H9 (cell line): ENCODE results near the gene HLA-DRA. TPM values are rescaled to one million over a fixed set of nuclear protein-coding genes. Genes with fewer than 3 reads are reported as not detected.

ENCODE experiments used
- DNase-seq: peaks from one replicate; pipeline ENCODE4 v3.0.0-alpha.2; 2017
- H2AFZ ChIP-seq: one replicate; pipeline ENCODE4 v1.6.1; 2013; ENCODE audit warnings: mild to moderate bottlenecking, low read length, control low read depth, moderate library complexity
- H2AK5ac ChIP-seq: 2 replicates; pipeline ENCODE4 v1.6.1; 2013; ENCODE audit warnings: low read length, control low read depth, mixed read lengths; ENCODE audit not compliant: insufficient read length
- H2BK120ac ChIP-seq: one replicate; pipeline ENCODE4 v1.6.1; 2013; ENCODE audit warnings: low read depth, mild to moderate bottlenecking, low read length, control low read depth, inconsistent platforms; ENCODE audit not compliant: poor library complexity, severe bottlenecking
- H2BK12ac ChIP-seq: 2 replicates; pipeline ENCODE4 v1.6.1; 2013; ENCODE audit warnings: low read length, control low read depth, mixed read lengths, low read depth; ENCODE audit not compliant: insufficient read length
- H2BK15ac ChIP-seq: 2 replicates; pipeline ENCODE4 v1.6.1; 2013; ENCODE audit warnings: low read depth, low read length, control low read depth
- H2BK20ac ChIP-seq: one replicate; pipeline ENCODE4 v1.6.1; 2013; ENCODE audit warnings: low read depth, mild to moderate bottlenecking, low read length, control low read depth, inconsistent platforms; ENCODE audit not compliant: poor library complexity, severe bottlenecking
- H2BK5ac ChIP-seq: 2 replicates; pipeline ENCODE4 v1.6.1; 2013; ENCODE audit warnings: low read length, control low read depth, mixed read lengths; ENCODE audit not compliant: insufficient read length
- H3K14ac ChIP-seq: 2 replicates; pipeline ENCODE4 v1.6.1; 2013; ENCODE audit warnings: low read length, control low read depth; ENCODE audit not compliant: insufficient read depth
- H3K18ac ChIP-seq: 2 replicates; pipeline ENCODE4 v1.6.1; 2013; ENCODE audit warnings: low read depth, mild to moderate bottlenecking, mixed read lengths, low read length, control low read depth; ENCODE audit not compliant: insufficient read length
- H3K23ac ChIP-seq: 2 replicates; pipeline ENCODE4 v1.6.1; 2013; ENCODE audit warnings: low read length, control low read depth, mixed read lengths, low read depth; ENCODE audit not compliant: insufficient read length
- H3K23me2 ChIP-seq: 2 replicates; pipeline ENCODE4 v1.6.1; 2013; ENCODE audit warnings: low read depth, mild to moderate bottlenecking, mixed read lengths, low read length, control low read depth; ENCODE audit not compliant: insufficient read length, poor library complexity, severe bottlenecking
- H3K27ac ChIP-seq: 2 replicates; pipeline ENCODE4 v1.5.1; 2013; ENCODE audit warnings: low read length, control low read depth, mixed read lengths, low read depth; ENCODE audit not compliant: insufficient read length
- H3K27me3 ChIP-seq: 2 replicates; pipeline ENCODE4 v1.6.1; 2013; ENCODE audit warnings: low read length, control low read depth, inconsistent platforms; ENCODE audit not compliant: insufficient read depth
- H3K4ac ChIP-seq: 2 replicates; pipeline ENCODE4 v1.6.1; 2013; ENCODE audit warnings: low read depth, mild to moderate bottlenecking, control low read depth, inconsistent platforms, low read length, moderate library complexity
- H3K4me1 ChIP-seq: 2 replicates; pipeline ENCODE4 v1.6.1; 2013; ENCODE audit warnings: low read length, control low read depth, inconsistent platforms; ENCODE audit not compliant: insufficient read depth
- H3K4me2 ChIP-seq: 2 replicates; pipeline ENCODE4 v1.6.1; 2013; ENCODE audit warnings: low read length, control low read depth, mixed read lengths; ENCODE audit not compliant: insufficient read length, insufficient read depth
- H3K56ac ChIP-seq: 2 replicates; pipeline ENCODE4 v1.6.1; 2013; ENCODE audit warnings: low read depth, mild to moderate bottlenecking, mixed read lengths, low read length, control low read depth; ENCODE audit not compliant: insufficient read length
- H3K79me1 ChIP-seq: 2 replicates; pipeline ENCODE4 v1.6.1; 2013; ENCODE audit warnings: low read depth, mild to moderate bottlenecking, moderate library complexity, low read length, control low read depth, inconsistent platforms; ENCODE audit not compliant: insufficient read depth, poor library complexity, severe bottlenecking
- H3K79me2 ChIP-seq: 2 replicates; pipeline ENCODE4 v1.6.1; 2013; ENCODE audit warnings: low read length, control low read depth, inconsistent platforms; ENCODE audit not compliant: insufficient read depth
- H3K9ac ChIP-seq: 2 replicates; pipeline ENCODE4 v1.6.1; 2013; ENCODE audit warnings: low read length, control low read depth, mixed read lengths; ENCODE audit not compliant: insufficient read length; ENCODE audit errors: extremely low read depth
- H3K9me3 ChIP-seq: one replicate; pipeline ENCODE4 v1.6.1; 2013; ENCODE audit warnings: low read depth, low read length, inconsistent platforms; ENCODE audit not compliant: control insufficient read depth
- H3T11ph ChIP-seq: one replicate; pipeline ENCODE4 v1.6.1; 2013; ENCODE audit warnings: mild to moderate bottlenecking, low read length, control low read depth, inconsistent platforms
- H4K20me1 ChIP-seq: one replicate; pipeline ENCODE4 v1.6.1; 2013; ENCODE audit not compliant: control insufficient read depth, insufficient read length, insufficient read depth
- H4K5ac ChIP-seq: 2 replicates; pipeline ENCODE4 v1.6.1; 2013; ENCODE audit warnings: low read depth, mild to moderate bottlenecking, mixed read lengths, low read length, control low read depth; ENCODE audit not compliant: insufficient read length
- H4K8ac ChIP-seq: replicated peaks from 2 replicates; pipeline ENCODE4 v1.6.1; 2013; ENCODE audit warnings: low read length, control low read depth, mixed read lengths, low read depth; ENCODE audit not compliant: insufficient read length
- H4K91ac ChIP-seq: 2 replicates; pipeline ENCODE4 v1.6.1; 2013; ENCODE audit warnings: low read depth, mild to moderate bottlenecking, moderate library complexity, mixed read lengths, low read length, control low read depth; ENCODE audit not compliant: insufficient read length
- H3K27ac Mint-ChIP-seq, 3 experiments: 2 replicates in 2 of 3; 3 replicates in 1 of 3; pipeline ENCODE4 v1.8.0; 2020 to 2021; ENCODE audit warnings: mixed read lengths in 3 of 3, mild to moderate bottlenecking in 1 of 3, moderate library complexity in 1 of 3
- H3K27me3 Mint-ChIP-seq: 2 replicates; pipeline ENCODE4 v1.8.0; 2021; ENCODE audit warnings: low read depth, mild to moderate bottlenecking, moderate library complexity, mixed read lengths
- H3K36me3 Mint-ChIP-seq, 3 experiments: 2 replicates in 2 of 3; 3 replicates in 1 of 3; pipeline ENCODE4 v1.8.0; 2020 to 2021; ENCODE audit warnings: low read depth in 3 of 3, mixed read lengths in 3 of 3; ENCODE audit not compliant: insufficient read depth in 1 of 3
- H3K4me1 Mint-ChIP-seq, 2 experiments: 2 replicates each; pipeline ENCODE4 v1.8.0; 2020; ENCODE audit warnings: mixed read lengths in 2 of 2
- H3K4me3 Mint-ChIP-seq, 2 experiments: 2 replicates in 1 of 2; 3 replicates in 1 of 2; pipeline ENCODE4 v1.8.0; 2020 to 2021; ENCODE audit warnings: mild to moderate bottlenecking in 2 of 2, mixed read lengths in 2 of 2, moderate library complexity in 1 of 2
- H3K9me3 Mint-ChIP-seq, 2 experiments: 2 replicates in 1 of 2; 3 replicates in 1 of 2; pipeline ENCODE4 v1.8.0; 2020; ENCODE audit warnings: mild to moderate bottlenecking in 2 of 2, mixed read lengths in 2 of 2, moderate library complexity in 1 of 2
- CTCF ChIP-seq: fragments of 200-600 bp; sonication (generic); conservative IDR thresholded peaks from 3 replicates; pipeline ENCODE4 v1.8.0; 2021; ENCODE audit warnings: antibody characterized with exemption, mild to moderate bottlenecking
- WGBS: extraction: QIAGEN DNeasy Blood & Tissue Kit; methylation state at CpG from one replicate; pipeline ENCODE4 v1.1.7; 2013; ENCODE audit warnings: missing lambda C conversion rate, low lambda C conversion rate, mixed read lengths; ENCODE audit not compliant: insufficient read length; ENCODE audit errors: extremely low coverage; 5-methylcytosine and 5-hydroxymethylcytosine counted together
- total RNA-seq: library from RNA; stranded (reverse); gene quantifications from 2 replicates; pipeline ENCODE4 v1.2.1, GENCODE V29; 2021

Gene HLA-DRA
- total RNA-seq, 1 experiment from 2014 or later, result 3.1 TPM

GRCh38 chr6:32426338-32426737, 13.3 kb upstream of the HLA-DRA start:
- Mint-ChIP-seq H3K27ac (no peak overlapping the region), H3K9me3 (no peaks in the 10 kb centered on the region), H3K36me3 (no peaks in the 10 kb centered on the region), H3K4me3 (no peak overlapping the region), H3K4me1 (peaks cover 0 to 2% of the 10 kb centered on the region in 2 experiments; a peak in 1 of 4 replicates), H3K27me3 (no peaks in the 10 kb centered on the region; the same call in 1 of the 2 replicates)
- H3K27ac ChIP-seq, result no peak overlapping the region
- TF ChIP-seq CTCF, result no peak
- no peaks in the 10 kb centered on the region for H4K20me1 ChIP-seq
- H3T11ph ChIP-seq, result no peak overlapping the region
- H3K79me1 ChIP-seq, result no peaks in the 10 kb centered on the region
- no peak overlapping the region for H2BK20ac ChIP-seq
- no peak overlapping the region for H3K4ac ChIP-seq
- no peak overlapping the region for H2BK15ac ChIP-seq
- H3K4me1 ChIP-seq, result no peaks in the 10 kb centered on the region
- no peak for DNase-seq
- no peaks in the 10 kb centered on the region for H3K9me3 ChIP-seq
- no peak overlapping the region for H2BK5ac ChIP-seq
- no peaks in the 10 kb centered on the region for H3K27me3 ChIP-seq
- no peak overlapping the region for H2AK5ac ChIP-seq
- no peak overlapping the region for H4K91ac ChIP-seq
- H4K5ac ChIP-seq, result no peak overlapping the region
- no peak overlapping the region for H4K8ac ChIP-seq
- H3K9ac ChIP-seq, result no peak overlapping the region
- no peak overlapping the region for H2AFZ ChIP-seq
- no peak overlapping the region for H3K14ac ChIP-seq
- H3K23me2 ChIP-seq, result no peaks in the 10 kb centered on the region
- no peak overlapping the region for H2BK12ac ChIP-seq
- no peak overlapping the region for H3K23ac ChIP-seq
- H3K4me2 ChIP-seq, result no peak overlapping the region
- no CpG with 5 or more reads among the region's 4 CpGs for WGBS
- no peak overlapping the region for H3K18ac ChIP-seq
- no peaks in the 10 kb centered on the region for H3K79me2 ChIP-seq
- H3K56ac ChIP-seq, result no peak overlapping the region
- no peak overlapping the region for H2BK120ac ChIP-seq
